H9 (cell line): ENCODE data around the gene LGALS4. TPM values are rescaled to one million over a fixed set of nuclear protein-coding genes. Genes with fewer than 3 reads are reported as not detected.
"Not testable (repeated sequence)": the region's sequence is repeated elsewhere in the genome, so short reads cannot be mapped to it uniquely, and the experiment has no call there.

Experiments used
- DNase-seq: peaks from one replicate; pipeline ENCODE4 v3.0.0-alpha.2; 2017
- H2AFZ ChIP-seq: one replicate; pipeline ENCODE4 v1.6.1; 2013; ENCODE audit warnings: mild to moderate bottlenecking, low read length, control low read depth, moderate library complexity
- H2AK5ac ChIP-seq: 2 replicates; pipeline ENCODE4 v1.6.1; 2013; ENCODE audit warnings: low read length, control low read depth, mixed read lengths; ENCODE audit not compliant: insufficient read length
- H2BK120ac ChIP-seq: one replicate; pipeline ENCODE4 v1.6.1; 2013; ENCODE audit warnings: low read depth, mild to moderate bottlenecking, low read length, control low read depth, inconsistent platforms; ENCODE audit not compliant: poor library complexity, severe bottlenecking
- H2BK12ac ChIP-seq: 2 replicates; pipeline ENCODE4 v1.6.1; 2013; ENCODE audit warnings: low read length, control low read depth, mixed read lengths, low read depth; ENCODE audit not compliant: insufficient read length
- H2BK15ac ChIP-seq: 2 replicates; pipeline ENCODE4 v1.6.1; 2013; ENCODE audit warnings: low read depth, low read length, control low read depth
- H2BK20ac ChIP-seq: one replicate; pipeline ENCODE4 v1.6.1; 2013; ENCODE audit warnings: low read depth, mild to moderate bottlenecking, low read length, control low read depth, inconsistent platforms; ENCODE audit not compliant: poor library complexity, severe bottlenecking
- H2BK5ac ChIP-seq: 2 replicates; pipeline ENCODE4 v1.6.1; 2013; ENCODE audit warnings: low read length, control low read depth, mixed read lengths; ENCODE audit not compliant: insufficient read length
- H3K14ac ChIP-seq: 2 replicates; pipeline ENCODE4 v1.6.1; 2013; ENCODE audit warnings: low read length, control low read depth; ENCODE audit not compliant: insufficient read depth
- H3K18ac ChIP-seq: 2 replicates; pipeline ENCODE4 v1.6.1; 2013; ENCODE audit warnings: low read depth, mild to moderate bottlenecking, mixed read lengths, low read length, control low read depth; ENCODE audit not compliant: insufficient read length
- H3K23ac ChIP-seq: 2 replicates; pipeline ENCODE4 v1.6.1; 2013; ENCODE audit warnings: low read length, control low read depth, mixed read lengths, low read depth; ENCODE audit not compliant: insufficient read length
- H3K23me2 ChIP-seq: 2 replicates; pipeline ENCODE4 v1.6.1; 2013; ENCODE audit warnings: low read depth, mild to moderate bottlenecking, mixed read lengths, low read length, control low read depth; ENCODE audit not compliant: insufficient read length, poor library complexity, severe bottlenecking
- H3K27ac ChIP-seq: 2 replicates; pipeline ENCODE4 v1.5.1; 2013; ENCODE audit warnings: low read length, control low read depth, mixed read lengths, low read depth; ENCODE audit not compliant: insufficient read length
- H3K27me3 ChIP-seq: 2 replicates; pipeline ENCODE4 v1.6.1; 2013; ENCODE audit warnings: low read length, control low read depth, inconsistent platforms; ENCODE audit not compliant: insufficient read depth
- H3K4ac ChIP-seq: 2 replicates; pipeline ENCODE4 v1.6.1; 2013; ENCODE audit warnings: low read depth, mild to moderate bottlenecking, control low read depth, inconsistent platforms, low read length, moderate library complexity
- H3K4me1 ChIP-seq: 2 replicates; pipeline ENCODE4 v1.6.1; 2013; ENCODE audit warnings: low read length, control low read depth, inconsistent platforms; ENCODE audit not compliant: insufficient read depth
- H3K4me2 ChIP-seq: 2 replicates; pipeline ENCODE4 v1.6.1; 2013; ENCODE audit warnings: low read length, control low read depth, mixed read lengths; ENCODE audit not compliant: insufficient read length, insufficient read depth
- H3K56ac ChIP-seq: 2 replicates; pipeline ENCODE4 v1.6.1; 2013; ENCODE audit warnings: low read depth, mild to moderate bottlenecking, mixed read lengths, low read length, control low read depth; ENCODE audit not compliant: insufficient read length
- H3K79me1 ChIP-seq: 2 replicates; pipeline ENCODE4 v1.6.1; 2013; ENCODE audit warnings: low read depth, mild to moderate bottlenecking, moderate library complexity, low read length, control low read depth, inconsistent platforms; ENCODE audit not compliant: insufficient read depth, poor library complexity, severe bottlenecking
- H3K79me2 ChIP-seq: 2 replicates; pipeline ENCODE4 v1.6.1; 2013; ENCODE audit warnings: low read length, control low read depth, inconsistent platforms; ENCODE audit not compliant: insufficient read depth
- H3K9ac ChIP-seq: 2 replicates; pipeline ENCODE4 v1.6.1; 2013; ENCODE audit warnings: low read length, control low read depth, mixed read lengths; ENCODE audit not compliant: insufficient read length; ENCODE audit errors: extremely low read depth
- H3K9me3 ChIP-seq: one replicate; pipeline ENCODE4 v1.6.1; 2013; ENCODE audit warnings: low read depth, low read length, inconsistent platforms; ENCODE audit not compliant: control insufficient read depth
- H3T11ph ChIP-seq: one replicate; pipeline ENCODE4 v1.6.1; 2013; ENCODE audit warnings: mild to moderate bottlenecking, low read length, control low read depth, inconsistent platforms
- H4K20me1 ChIP-seq: one replicate; pipeline ENCODE4 v1.6.1; 2013; ENCODE audit not compliant: control insufficient read depth, insufficient read length, insufficient read depth
- H4K5ac ChIP-seq: 2 replicates; pipeline ENCODE4 v1.6.1; 2013; ENCODE audit warnings: low read depth, mild to moderate bottlenecking, mixed read lengths, low read length, control low read depth; ENCODE audit not compliant: insufficient read length
- H4K8ac ChIP-seq: replicated peaks from 2 replicates; pipeline ENCODE4 v1.6.1; 2013; ENCODE audit warnings: low read length, control low read depth, mixed read lengths, low read depth; ENCODE audit not compliant: insufficient read length
- H4K91ac ChIP-seq: 2 replicates; pipeline ENCODE4 v1.6.1; 2013; ENCODE audit warnings: low read depth, mild to moderate bottlenecking, moderate library complexity, mixed read lengths, low read length, control low read depth; ENCODE audit not compliant: insufficient read length
- H3K27ac Mint-ChIP-seq, 3 experiments: 2 replicates in 2 of 3; 3 replicates in 1 of 3; pipeline ENCODE4 v1.8.0; 2020 to 2021; ENCODE audit warnings: mixed read lengths in 3 of 3, mild to moderate bottlenecking in 1 of 3, moderate library complexity in 1 of 3
- H3K27me3 Mint-ChIP-seq: 2 replicates; pipeline ENCODE4 v1.8.0; 2021; ENCODE audit warnings: low read depth, mild to moderate bottlenecking, moderate library complexity, mixed read lengths
- H3K36me3 Mint-ChIP-seq, 3 experiments: 2 replicates in 2 of 3; 3 replicates in 1 of 3; pipeline ENCODE4 v1.8.0; 2020 to 2021; ENCODE audit warnings: low read depth in 3 of 3, mixed read lengths in 3 of 3; ENCODE audit not compliant: insufficient read depth in 1 of 3
- H3K4me1 Mint-ChIP-seq, 2 experiments: 2 replicates each; pipeline ENCODE4 v1.8.0; 2020; ENCODE audit warnings: mixed read lengths in 2 of 2
- H3K4me3 Mint-ChIP-seq, 2 experiments: 2 replicates in 1 of 2; 3 replicates in 1 of 2; pipeline ENCODE4 v1.8.0; 2020 to 2021; ENCODE audit warnings: mild to moderate bottlenecking in 2 of 2, mixed read lengths in 2 of 2, moderate library complexity in 1 of 2
- H3K9me3 Mint-ChIP-seq, 2 experiments: 2 replicates in 1 of 2; 3 replicates in 1 of 2; pipeline ENCODE4 v1.8.0; 2020; ENCODE audit warnings: mild to moderate bottlenecking in 2 of 2, mixed read lengths in 2 of 2, moderate library complexity in 1 of 2
- CTCF ChIP-seq: fragments of 200-600 bp; sonication (generic); conservative IDR thresholded peaks from 3 replicates; pipeline ENCODE4 v1.8.0; 2021; ENCODE audit warnings: antibody characterized with exemption, mild to moderate bottlenecking
- WGBS: extraction: QIAGEN DNeasy Blood & Tissue Kit; methylation state at CpG from one replicate; pipeline ENCODE4 v1.1.7; 2013; ENCODE audit warnings: missing lambda C conversion rate, low lambda C conversion rate, mixed read lengths; ENCODE audit not compliant: insufficient read length; ENCODE audit errors: extremely low coverage; 5-methylcytosine and 5-hydroxymethylcytosine counted together
- total RNA-seq: library from RNA; stranded (reverse); gene quantifications from 2 replicates; pipeline ENCODE4 v1.2.1, GENCODE V29; 2021

Gene LGALS4
- total RNA-seq, 1 experiment from 2014 or later = 0.68 TPM

- Mint-ChIP-seq H3K9me3 (peaks cover 22% of the 10 kb centered on the region in 2 experiments), H3K4me1 (peaks cover 9 to 15% of the 10 kb centered on the region in 2 experiments), H3K27me3 (peaks cover 4% of the 10 kb centered on the region), H3K4me3 (no peak overlapping the region), H3K36me3 (peaks cover 4 to 14% (median 5%) of the 10 kb centered on the region in 3 experiments), H3K27ac (no peak overlapping the region)
- no peak for DNase-seq
- peaks cover 6% of the 10 kb centered on the region for H3K23me2 ChIP-seq
- no peak overlapping the region for H3K14ac ChIP-seq
- H2BK15ac ChIP-seq = no peak overlapping the region
- H2AK5ac ChIP-seq = no peak overlapping the region
- H4K5ac ChIP-seq = no peak overlapping the region
- TF ChIP-seq CTCF = no peak
- no peak overlapping the region for H3K4ac ChIP-seq
- no peaks in the 10 kb centered on the region for H4K20me1 ChIP-seq
- no peak overlapping the region for H3K27ac ChIP-seq
- no peaks in the 10 kb centered on the region for H3K9me3 ChIP-seq
- H3K79me2 ChIP-seq = no peaks in the 10 kb centered on the region
- no peak overlapping the region for H3K56ac ChIP-seq
- WGBS = no CpG with 5 or more reads among the region's 3 CpGs
- H2AFZ ChIP-seq = no peak overlapping the region
- H3K18ac ChIP-seq = no peak overlapping the region
- H3T11ph ChIP-seq = no peak overlapping the region
- no peak overlapping the region for H2BK120ac ChIP-seq
- no peaks in the 10 kb centered on the region for H3K4me1 ChIP-seq
- H3K4me2 ChIP-seq = no peak overlapping the region
- H3K79me1 ChIP-seq = no peaks in the 10 kb centered on the region
- H3K27me3 ChIP-seq = no peaks in the 10 kb centered on the region
- no peak overlapping the region for H2BK12ac ChIP-seq
- H3K23ac ChIP-seq = no peak overlapping the region
- no peak overlapping the region for H3K9ac ChIP-seq
- no peak overlapping the region for H4K8ac ChIP-seq
- H4K91ac ChIP-seq = no peak overlapping the region
- H2BK5ac ChIP-seq = no peak overlapping the region
- no peak overlapping the region for H2BK20ac ChIP-seq
Measured at GRCh38 chr19:38856813-38857212, 44.1 kb upstream of the LGALS4 start.

GRCh38 chr19:38855751-38856150 is 43.0 kb upstream of the LGALS4 start:
- not testable (repeated sequence) for H3K4me2 ChIP-seq, H4K8ac ChIP-seq, H3K27me3 ChIP-seq, H3K9me3 ChIP-seq, H4K91ac ChIP-seq, H2AK5ac ChIP-seq, H4K20me1 ChIP-seq, H3K79me1 ChIP-seq, DNase-seq, H4K5ac ChIP-seq, H3K79me2 ChIP-seq, H3K4ac ChIP-seq, H3K27ac Mint-ChIP-seq, H2BK12ac ChIP-seq, H3K18ac ChIP-seq, H2BK5ac ChIP-seq, H3K56ac ChIP-seq, H3T11ph ChIP-seq, H3K27me3 Mint-ChIP-seq, H3K23ac ChIP-seq, H3K27ac ChIP-seq, H3K4me1 ChIP-seq, H2BK120ac ChIP-seq, H2BK20ac ChIP-seq, H2AFZ ChIP-seq, H3K4me3 Mint-ChIP-seq, H3K14ac ChIP-seq, H3K9ac ChIP-seq, H2BK15ac ChIP-seq
- H3K4me1 Mint-ChIP-seq = peaks cover 15 to 22% of the 10 kb centered on the region in 2 experiments
- peaks cover 4 to 14% (median 5%) of the 10 kb centered on the region in 3 experiments for H3K36me3 Mint-ChIP-seq
- WGBS = no CpG with 5 or more reads among the region's 37 CpGs
- H3K9me3 Mint-ChIP-seq = peaks cover 22% of the 10 kb centered on the region in 2 experiments
- peaks cover 15% of the 10 kb centered on the region for H3K23me2 ChIP-seq
